ENCODE measurements around the gene SCYGR4.
"Not testable (repeated sequence)": the region's sequence is repeated elsewhere in the genome, so short reads cannot be mapped to it uniquely, and the experiment has no call there.

SCYGR4 gene

GRCh38 chr2:227617316-227618230 is at the start of gene SCYGR4:
Gene SCYGR4 (plus strand): TSS chr2:227617498. CDS start chr2:227617498, 0 bp downstream.
- DNase-seq, result no peak

GRCh38 chr2:227568852-227569169 is 48.5 kb upstream of the SCYGR4 start:
- no peak for DNase-seq

- no peak for DNase-seq
These were observed 46.7 kb upstream of the SCYGR4 start for GRCh38 chr2:227570615-227571014.

- DNase-seq, result no peak
These were observed 41.2 kb upstream of the SCYGR4 start for GRCh38 chr2:227576110-227576509.

- DNase-seq, result no peak
These were observed 40.5 kb upstream of the SCYGR4 start for GRCh38 chr2:227576812-227577211.

GRCh38 chr2:227577555-227577954 is 39.7 kb upstream of the SCYGR4 start:
- DNase-seq, result no peak

- DNase-seq, result no peak
These were observed 38.7 kb upstream of the SCYGR4 start for GRCh38 chr2:227578642-227579041.

- no peak for DNase-seq
These were observed 37.5 kb upstream of the SCYGR4 start for GRCh38 chr2:227579791-227580190.

- DNase-seq, result no peak
These were observed 34.9 kb upstream of the SCYGR4 start for GRCh38 chr2:227582369-227582768.

- no peak for DNase-seq
These were observed 24.5 kb upstream of the SCYGR4 start for GRCh38 chr2:227592694-227593387.

GRCh38 chr2:227595797-227596196 is 21.5 kb upstream of the SCYGR4 start:
- DNase-seq, result no peak

GRCh38 chr2:227597036-227597435 is 20.3 kb upstream of the SCYGR4 start:
- DNase-seq, result no peak

GRCh38 chr2:227597998-227598397 is 19.3 kb upstream of the SCYGR4 start:
- no peak for DNase-seq

- not testable (repeated sequence) for DNase-seq
These were observed 18.3 kb upstream of the SCYGR4 start, which contains the start of gene SCYGR2 for GRCh38 chr2:227598835-227599503. Gene SCYGR2 (plus strand): TSS chr2:227598893. CDS start chr2:227598893, 0 bp downstream.

GRCh38 chr2:227602358-227602757 is 14.9 kb upstream of the SCYGR4 start:
- DNase-seq, result no peak

GRCh38 chr2:227606476-227606875 is 10.8 kb upstream of the SCYGR4 start:
- DNase-seq, result no peak

GRCh38 chr2:227607941-227608340 is 9.4 kb upstream of the SCYGR4 start:
- no peak for DNase-seq

GRCh38 chr2:227608561-227609338 is 8.5 kb upstream of the SCYGR4 start:
- no peak for DNase-seq

GRCh38 chr2:227610123-227610522 is 7.2 kb upstream of the SCYGR4 start:
- DNase-seq, result no peak

- DNase-seq, result no peak
These were observed 4.6 kb upstream of the SCYGR4 start for GRCh38 chr2:227612546-227613271.

GRCh38 chr2:227613272-227613660 is 4.0 kb upstream of the SCYGR4 start:
- DNase-seq, result no peak

GRCh38 chr2:227614246-227614645 is 3.1 kb upstream of the SCYGR4 start:
- no peak for DNase-seq

Measured in NCI-H1694 (cell line).